SU-DHL-6 (cell line): ENCODE results near the gene WDR4.

Experiments used
- H2AFZ ChIP-seq: fragments of 200-600 bp; sonication (generic); 2 replicates; pipeline ENCODE4 v1.6.1; 2014; ENCODE audit warnings: low read depth, mild to moderate bottlenecking, moderate library complexity, mixed read lengths, antibody characterized with exemption, low read length; ENCODE audit not compliant: severe bottlenecking
- H3F3A ChIP-seq: fragments of 200-600 bp; shearing (Covaris generic); 2 replicates; pipeline ENCODE4 v1.6.0; 2016; ENCODE audit warnings: antibody characterized with exemption, mild to moderate bottlenecking; ENCODE audit not compliant: insufficient read depth
- H3K27ac ChIP-seq: fragments of 200-600 bp; sonication (generic); 2 replicates; pipeline ENCODE4 v1.5.1; 2016; ENCODE audit warnings: low read depth, mild to moderate bottlenecking, low read length, moderate library complexity, mixed read lengths
- H3K27me3 ChIP-seq: fragments of 200-600 bp; sonication (generic), shearing (Covaris generic); 2 replicates; pipeline ENCODE4 v1.6.0; 2014; ENCODE audit warnings: mild to moderate bottlenecking, low read length
- H3K36me3 ChIP-seq: fragments of 200-600 bp; sonication (generic); 2 replicates; pipeline ENCODE4 v1.6.1; 2014; ENCODE audit warnings: mild to moderate bottlenecking, low read length, mixed read lengths
- H3K4me2 ChIP-seq: fragments of 300-600, 200-600 bp; shearing (Covaris generic), sonication (generic); 2 replicates; pipeline ENCODE4 v1.6.0; 2014; ENCODE audit warnings: low read length, low read depth, mild to moderate bottlenecking; ENCODE audit not compliant: poor library complexity, severe bottlenecking
- H3K4me3 ChIP-seq: fragments of 200-600 bp; sonication (generic); 2 replicates; pipeline ENCODE4 v1.5.1; 2014; ENCODE audit warnings: antibody characterized with exemption, low read length, mild to moderate bottlenecking, mixed read lengths; ENCODE audit not compliant: insufficient read depth, poor library complexity, severe bottlenecking
- H3K79me2 ChIP-seq: fragments of 200-600 bp; sonication (generic); 2 replicates; pipeline ENCODE4 v1.6.1; 2014; ENCODE audit warnings: mild to moderate bottlenecking, low read length, moderate library complexity; ENCODE audit not compliant: insufficient read depth
- H3K9ac ChIP-seq: fragments of 200-600 bp; sonication (generic); 2 replicates; pipeline ENCODE4 v1.7.0; 2014; ENCODE audit warnings: mild to moderate bottlenecking, low read length
- H3K9me2 ChIP-seq: fragments of 200-600 bp; sonication (generic); replicated peaks from 2 replicates; pipeline ENCODE4 v1.6.1; 2014; ENCODE audit warnings: low read length; ENCODE audit not compliant: insufficient read depth
- H3K9me3 ChIP-seq: fragments of 200-600 bp; sonication (generic); 2 replicates; pipeline ENCODE4 v1.6.1; 2014; ENCODE audit warnings: low read length, mixed read lengths; ENCODE audit not compliant: insufficient read depth
- H4K20me1 ChIP-seq: fragments of 200-600 bp; sonication (generic); 2 replicates; pipeline ENCODE4 v1.6.1; 2014; ENCODE audit warnings: low read depth, mild to moderate bottlenecking, antibody characterized with exemption, low read length, moderate library complexity, mixed read lengths
- EZH2phosphoT487 ChIP-seq: fragments of 200-600 bp; sonication (generic), shearing (Covaris generic); conservative IDR thresholded peaks from 2 replicates; pipeline ENCODE4 v1.6.1; 2018; ENCODE audit warnings: mild to moderate bottlenecking, antibody characterized with exemption, low read length, moderate library complexity, mixed read lengths
- TF ChIP-seq, protein P1 (sequence below): fragments of 200-600 bp; sonication (generic); IDR thresholded peaks from one replicate; pipeline ENCODE4 v1.5.1; 2017; ENCODE audit warnings: antibody characterized with exemption, mild to moderate bottlenecking, low read length, moderate library complexity; ENCODE audit not compliant: insufficient read depth, poor library complexity, severe bottlenecking

Gene WDR4

DNA sequence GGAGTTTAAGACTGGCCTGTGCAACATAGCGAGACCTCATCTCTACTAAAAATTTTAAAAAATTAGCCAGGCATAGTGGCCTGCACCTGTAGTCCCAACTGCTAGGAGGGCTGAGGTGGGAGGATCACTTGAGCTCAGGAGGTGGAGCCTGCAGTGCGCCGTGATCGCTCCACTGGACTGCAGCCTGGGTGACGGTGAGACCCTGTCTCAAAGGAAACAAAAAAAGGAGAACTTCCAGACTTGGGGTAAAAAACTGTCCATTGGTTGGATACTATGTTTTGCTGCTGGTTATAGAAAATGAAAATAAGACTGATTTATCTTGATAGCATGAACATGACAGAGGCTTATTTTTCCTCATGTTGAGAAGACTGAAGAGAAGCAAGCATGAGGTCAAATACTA, 79.4 kb downstream of the WDR4 start:
- H3K9ac ChIP-seq: no peak overlapping the region
- H3K4me3 ChIP-seq: no peak overlapping the region
- H3K36me3 ChIP-seq: no peaks in the 10 kb centered on the region
- H4K20me1 ChIP-seq: no peaks in the 10 kb centered on the region
- H3K9me3 ChIP-seq: no peaks in the 10 kb centered on the region
- no peaks in the 10 kb centered on the region for H3F3A ChIP-seq
- TF ChIP-seq EZH2phosphoT487: no peak
- TF ChIP-seq, protein P1, sequence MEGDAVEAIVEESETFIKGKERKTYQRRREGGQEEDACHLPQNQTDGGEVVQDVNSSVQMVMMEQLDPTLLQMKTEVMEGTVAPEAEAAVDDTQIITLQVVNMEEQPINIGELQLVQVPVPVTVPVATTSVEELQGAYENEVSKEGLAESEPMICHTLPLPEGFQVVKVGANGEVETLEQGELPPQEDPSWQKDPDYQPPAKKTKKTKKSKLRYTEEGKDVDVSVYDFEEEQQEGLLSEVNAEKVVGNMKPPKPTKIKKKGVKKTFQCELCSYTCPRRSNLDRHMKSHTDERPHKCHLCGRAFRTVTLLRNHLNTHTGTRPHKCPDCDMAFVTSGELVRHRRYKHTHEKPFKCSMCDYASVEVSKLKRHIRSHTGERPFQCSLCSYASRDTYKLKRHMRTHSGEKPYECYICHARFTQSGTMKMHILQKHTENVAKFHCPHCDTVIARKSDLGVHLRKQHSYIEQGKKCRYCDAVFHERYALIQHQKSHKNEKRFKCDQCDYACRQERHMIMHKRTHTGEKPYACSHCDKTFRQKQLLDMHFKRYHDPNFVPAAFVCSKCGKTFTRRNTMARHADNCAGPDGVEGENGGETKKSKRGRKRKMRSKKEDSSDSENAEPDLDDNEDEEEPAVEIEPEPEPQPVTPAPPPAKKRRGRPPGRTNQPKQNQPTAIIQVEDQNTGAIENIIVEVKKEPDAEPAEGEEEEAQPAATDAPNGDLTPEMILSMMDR: no peak
- H3K27me3 ChIP-seq: no peaks in the 10 kb centered on the region
- H3K9me2 ChIP-seq: no peaks in the 10 kb centered on the region
- H2AFZ ChIP-seq: no peak overlapping the region
- H3K4me2 ChIP-seq: no peak overlapping the region
- no peak overlapping the region for H3K27ac ChIP-seq
- H3K79me2 ChIP-seq: no peaks in the 10 kb centered on the region

DNA sequence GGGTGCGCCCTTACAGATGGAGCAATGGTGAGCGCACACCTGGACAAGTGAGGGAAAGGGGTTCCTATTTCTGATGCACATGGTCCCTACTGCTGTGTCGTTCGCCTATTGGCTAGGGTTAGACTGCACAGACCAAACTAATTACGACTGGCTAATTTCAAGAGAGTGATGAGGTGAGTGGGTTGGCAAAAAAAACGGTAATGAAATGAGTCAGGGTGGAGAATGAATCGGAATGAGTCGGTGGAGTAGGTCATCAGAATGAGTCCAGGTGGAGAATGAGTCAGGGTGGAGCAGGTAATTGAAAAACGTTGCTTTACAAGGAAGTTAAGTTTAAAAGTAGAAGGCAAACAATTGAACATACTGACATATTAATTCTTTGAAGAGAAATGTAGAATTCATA, 79.8 kb downstream of the WDR4 start:
- Histone ChIP-seq H3K27me3 (no peaks in the 10 kb centered on the region), H2AFZ (no peak overlapping the region), H4K20me1 (no peaks in the 10 kb centered on the region), H3K9ac (no peak overlapping the region), H3K4me2 (no peak overlapping the region), H3K79me2 (no peaks in the 10 kb centered on the region), H3K4me3 (no peak overlapping the region), H3K9me3 (no peaks in the 10 kb centered on the region), H3F3A (no peaks in the 10 kb centered on the region), H3K36me3 (no peaks in the 10 kb centered on the region), H3K9me2 (no peaks in the 10 kb centered on the region), H3K27ac (no peak overlapping the region)
- no peak for TF ChIP-seq EZH2phosphoT487
- TF ChIP-seq, protein P1: no peak
